Tibial artery (tissue), 4 donors: ENCODE results near the gene ARHGEF11.

Experiments used
- DNase-seq, 2 donors: peaks; one replicate each; pipeline ENCODE4 v3.0.0-alpha.2; 2019
- H3K27ac ChIP-seq, 2 donors: fragments of 200-600 bp; sonication (generic) in 1 of 2; 1 replicate in 1 of 2; 2 replicates in 1 of 2; pipeline ENCODE4 v1.5.1; 2018 to 2019; ENCODE audit warnings: mild to moderate bottlenecking in 1 of 2
- H3K27me3 ChIP-seq, 2 donors: fragments of 200-600 bp; sonication (generic) in 1 of 2; one replicate each; pipeline versions ENCODE4 v1.5.1 to v1.6.0; 2016 to 2019
- H3K36me3 ChIP-seq, 3 donors: fragments of 200-600 bp; sonication (generic) in 2 of 3; one replicate each; pipeline ENCODE4 v1.5.1; 2016 to 2019; ENCODE audit warnings: mild to moderate bottlenecking in 2 of 3
- H3K4me1 ChIP-seq, 4 donors: fragments of 200-600 bp; sonication (generic) in 2 of 4; 1 replicate in 3 of 4; 2 replicates in 1 of 4; pipeline ENCODE4 v1.5.1; 2016 to 2019
- H3K4me3 ChIP-seq, 2 donors: fragments of 200-600 bp; sonication (generic) in 1 of 2; 1 replicate in 1 of 2; 2 replicates in 1 of 2; pipeline ENCODE4 v1.5.1; 2018 to 2019; ENCODE audit warnings: mild to moderate bottlenecking in 2 of 2
- H3K9me3 ChIP-seq, 3 donors: fragments of 200-600 bp; sonication (generic) in 1 of 3; one replicate each; pipeline ENCODE4 v1.5.1; 2016 to 2019
- CTCF ChIP-seq, 2 experiments: fragments of 200-600 bp in 1 of 2; fragments of 450-650 bp in 1 of 2; IDR thresholded peaks; one replicate each; pipeline ENCODE4 v1.5.1; 2017 to 2019; ENCODE audit warnings: antibody characterized with exemption in 2 of 2, mild to moderate bottlenecking in 1 of 2, moderate library complexity in 1 of 2
- intact Hi-C: fragments of 100-400 bp; cut with DNase I; formaldehyde crosslinking; loops from one replicate; pipeline ENCODE4 v1.15.0; 2023; ENCODE audit warnings: low total_unique reads

ARHGEF11 gene

GRCh38 chr1:157001304-157001703 is 44.2 kb downstream of the ARHGEF11 start:
- H3K27ac ChIP-seq = no peak overlapping the region
- TF ChIP-seq CTCF (IDR thresholded peaks at IDR 0.05) = no peak
- intact Hi-C loops = no loop called here

GRCh38 chr1:157000686-157001085 is 44.9 kb downstream of the ARHGEF11 start:
- H3K9me3 ChIP-seq = no peaks in the 10 kb centered on the region
- H3K4me1 ChIP-seq = peaks cover 0 to 5% (median 0%) of the 10 kb centered on the region in 4 donors
- H3K27ac ChIP-seq = no peak overlapping the region
- DNase-seq = no peak
- intact Hi-C loops = no loop called here
- no peaks in the 10 kb centered on the region for H3K27me3 ChIP-seq
- H3K4me3 ChIP-seq = no peak overlapping the region
- no peaks in the 10 kb centered on the region for H3K36me3 ChIP-seq
- no peak for TF ChIP-seq CTCF (IDR thresholded peaks at IDR 0.05)

More at GRCh38 chr1:157001304-157001703, 44.2 kb downstream of the ARHGEF11 start:
- no peak for DNase-seq
- no peak overlapping the region for H3K4me3 ChIP-seq
- no peaks in the 10 kb centered on the region for H3K9me3 ChIP-seq
- H3K4me1 ChIP-seq = peaks cover 0 to 5% (median 0%) of the 10 kb centered on the region in 4 donors
- no peaks in the 10 kb centered on the region for H3K27me3 ChIP-seq
- no peaks in the 10 kb centered on the region for H3K36me3 ChIP-seq

GRCh38 chr1:156999596-157000320 is 45.8 kb downstream of the ARHGEF11 start:
- no peak overlapping the region for H3K27ac ChIP-seq
- no peaks in the 10 kb centered on the region for H3K36me3 ChIP-seq
- intact Hi-C loops = no loop called here
- no peaks in the 10 kb centered on the region for H3K9me3 ChIP-seq
- peaks cover 0 to 5% (median 0%) of the 10 kb centered on the region in 4 donors for H3K4me1 ChIP-seq
- no peak overlapping the region for H3K4me3 ChIP-seq
- DNase-seq = no peak
- H3K27me3 ChIP-seq = no peaks in the 10 kb centered on the region
- no peak for TF ChIP-seq CTCF (IDR thresholded peaks at IDR 0.05)

- no peaks in the 10 kb centered on the region for H3K36me3 ChIP-seq
- DNase-seq = no peak
Observed at GRCh38 chr1:156998840-156999500, 46.6 kb downstream of the ARHGEF11 start.

GRCh38 chr1:156998301-156998700 is 47.2 kb downstream of the ARHGEF11 start:
- no peaks in the 10 kb centered on the region for H3K36me3 ChIP-seq
- intact Hi-C loops = no loop called here
- H3K4me3 ChIP-seq = no peak overlapping the region
- no peaks in the 10 kb centered on the region for H3K9me3 ChIP-seq
- TF ChIP-seq CTCF (IDR thresholded peaks at IDR 0.05) = no peak
- no peak for DNase-seq
- H3K27ac ChIP-seq = no peak overlapping the region
- H3K27me3 ChIP-seq = no peaks in the 10 kb centered on the region
- no peaks in the 10 kb centered on the region for H3K4me1 ChIP-seq

More at GRCh38 chr1:156998840-156999500, 46.6 kb downstream of the ARHGEF11 start:
- TF ChIP-seq CTCF (IDR thresholded peaks at IDR 0.05) = no peak
- Histone ChIP-seq H3K9me3 (no peaks in the 10 kb centered on the region), H3K27me3 (no peaks in the 10 kb centered on the region), H3K27ac (no peak overlapping the region), H3K4me1 (no peaks in the 10 kb centered on the region), H3K4me3 (no peak overlapping the region)
- intact Hi-C loops = no loop called here
